Measurements from ENCODE around the gene PKHD1. TPM values are rescaled to one million over a fixed set of nuclear protein-coding genes. Genes with fewer than 3 reads are reported as not detected.

The PKHD1 gene
- total and polyA plus RNA-seq, 2 of the 8 experiments (the other 6 are each of a cell fraction or from before 2014, with no cell fraction given), result 0.06 to 0.09 TPM

DNA sequence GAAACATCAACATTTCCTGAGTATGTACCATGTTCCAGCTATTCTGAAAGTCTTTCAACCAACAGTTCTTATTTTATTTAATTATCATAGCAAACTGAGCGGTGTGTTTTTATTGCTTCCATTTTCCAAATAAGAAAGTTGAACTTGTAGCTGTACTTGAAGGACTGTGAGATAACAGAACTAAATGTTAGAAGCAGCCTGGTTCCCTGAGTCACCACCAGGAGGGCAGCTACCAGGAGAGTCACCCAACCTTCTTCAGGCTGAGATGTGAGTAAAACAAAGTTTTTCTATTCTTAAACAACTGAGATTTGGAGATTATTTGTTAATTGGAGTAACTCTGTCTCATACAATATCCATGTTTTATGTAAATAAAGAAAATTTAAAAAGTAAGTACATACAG lies 403.4 kb downstream of the PKHD1 start:
- Histone ChIP-seq H4K8ac (ENCODE audit: extremely low read depth, insufficient read depth, low read length) (no peak overlapping the region), H2BK120ac (replicated peaks; ENCODE audit: low read depth, low read length) (no peak overlapping the region), H3K4me2 (ENCODE audit: insufficient read depth in 1 of 2, low read depth in 2 of 2, low read length in 2 of 2) (no peak overlapping the region), H3K4ac (replicated peaks; ENCODE audit: insufficient read length, low read depth, low read length) (no peak overlapping the region), H3K4me1 (replicated peaks in 1 of 4; ENCODE audit: control insufficient read depth in 3 of 4, insufficient read depth in 4 of 4, low read length in 3 of 4) (no peaks in the 10 kb centered on the region), H2BK5ac (ENCODE audit: low read depth, low read length) (no peak overlapping the region), H2BK20ac (ENCODE audit: low read length) (no peak overlapping the region), H3K23me2 (ENCODE audit: low read depth, low read length) (no peaks in the 10 kb centered on the region), H3K36me3 (ENCODE audit: control insufficient read depth in 2 of 4, insufficient read depth in 4 of 4, low read length in 3 of 4) (no peaks in the 10 kb centered on the region), H3K9me3 (ENCODE audit: insufficient read depth in 2 of 2, low read depth in 1 of 2, low read length in 1 of 2) (no peaks in the 10 kb centered on the region), H4K20me1 (replicated peaks in 1 of 2; ENCODE audit: control insufficient read depth in 1 of 2, insufficient read depth in 2 of 2, low read length in 2 of 2) (no peaks in the 10 kb centered on the region), H3K9ac (replicated peaks in 1 of 4; ENCODE audit: extremely low read depth in 1 of 4, low read depth in 3 of 4, low read length in 3 of 4) (no peak overlapping the region), H3K4me3 (ENCODE audit: extremely low read depth in 1 of 4, insufficient read depth in 2 of 4, low read depth in 3 of 4, low read length in 4 of 4) (no peak overlapping the region), H4K91ac (replicated peaks; ENCODE audit: insufficient read length, low read length) (no peak overlapping the region), H3K23ac (ENCODE audit: insufficient read length) (no peak overlapping the region), H4K5ac (ENCODE audit: insufficient read length, low read depth, low read length) (no peak overlapping the region), H2AK5ac (ENCODE audit: low read depth, low read length) (no peak overlapping the region), H3K79me1 (ENCODE audit: low read depth, low read length) (no peaks in the 10 kb centered on the region), H2AFZ (ENCODE audit: low read length) (no peak overlapping the region), H3K18ac (ENCODE audit: extremely low read depth, low read length) (no peak overlapping the region), H3K27me3 (replicated peaks in 1 of 4; ENCODE audit: control insufficient read depth in 3 of 4, extremely low read depth in 1 of 4, insufficient read depth in 3 of 4, low read length in 3 of 4) (no peaks in the 10 kb centered on the region), H3K14ac (ENCODE audit: insufficient read length) (no peak overlapping the region), H3K27ac (ENCODE audit: low read depth, low read length) (no peak overlapping the region), H2BK15ac (ENCODE audit: low read length) (no peak overlapping the region), H3K79me2 (ENCODE audit: control insufficient read depth in 1 of 2, insufficient read depth in 2 of 2, low read length in 2 of 2) (no peaks in the 10 kb centered on the region), H2BK12ac (ENCODE audit: low read depth, low read length) (no peak overlapping the region), H3K56ac (replicated peaks; ENCODE audit: insufficient read length, low read depth, low read length) (no peak overlapping the region)
- ChIA-PET POLR2A (ENCODE audit: partially characterized antibody) (no interaction called here), CTCF (ENCODE audit: partially characterized antibody) (interaction anchor here (0.7 to 1.4 kb wide), 6 partner anchors 12 to 195 kb away, joined by 3 to 5 read pairs (median 4); no protein-coding TSS in a partner anchor)
- WGBS, 2 experiments (ENCODE audit: extremely low coverage in 1 of 2, insufficient coverage in 1 of 2, insufficient read length in 1 of 2, insufficient replicate concordance in 2 of 2, low coverage in 1 of 2, low lambda C conversion rate in 2 of 2, missing lambda C conversion rate in 1 of 2), result 79% methylated on average over 1 of the region's 1 CpG; no CpG with 5 or more reads in 1 of the 2 experiments
- DNase-seq (ENCODE audit: low read depth in 1 of 2, low spot score in 2 of 2) (no peak), FAIRE-seq (no peak)
- TF ChIP-seq, protein P1, sequence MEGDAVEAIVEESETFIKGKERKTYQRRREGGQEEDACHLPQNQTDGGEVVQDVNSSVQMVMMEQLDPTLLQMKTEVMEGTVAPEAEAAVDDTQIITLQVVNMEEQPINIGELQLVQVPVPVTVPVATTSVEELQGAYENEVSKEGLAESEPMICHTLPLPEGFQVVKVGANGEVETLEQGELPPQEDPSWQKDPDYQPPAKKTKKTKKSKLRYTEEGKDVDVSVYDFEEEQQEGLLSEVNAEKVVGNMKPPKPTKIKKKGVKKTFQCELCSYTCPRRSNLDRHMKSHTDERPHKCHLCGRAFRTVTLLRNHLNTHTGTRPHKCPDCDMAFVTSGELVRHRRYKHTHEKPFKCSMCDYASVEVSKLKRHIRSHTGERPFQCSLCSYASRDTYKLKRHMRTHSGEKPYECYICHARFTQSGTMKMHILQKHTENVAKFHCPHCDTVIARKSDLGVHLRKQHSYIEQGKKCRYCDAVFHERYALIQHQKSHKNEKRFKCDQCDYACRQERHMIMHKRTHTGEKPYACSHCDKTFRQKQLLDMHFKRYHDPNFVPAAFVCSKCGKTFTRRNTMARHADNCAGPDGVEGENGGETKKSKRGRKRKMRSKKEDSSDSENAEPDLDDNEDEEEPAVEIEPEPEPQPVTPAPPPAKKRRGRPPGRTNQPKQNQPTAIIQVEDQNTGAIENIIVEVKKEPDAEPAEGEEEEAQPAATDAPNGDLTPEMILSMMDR (IDR thresholded peaks at IDR 0.05; ENCODE audit: control extremely low read depth in 1 of 3, insufficient read depth in 1 of 3, low read depth in 1 of 3, low read length in 3 of 3), result peak in 1 of 3 experiments; percentile 27; a peak in 1 of 4 replicates
- TF ChIP-seq RFX5 (IDR thresholded peaks at IDR 0.05; ENCODE audit: borderline replicate concordance, low read depth, low read length), result no peak

Data from H1 (cell line).